Keratinocyte (primary cell): ENCODE results near the gene SLC22A31. TPM values are rescaled to one million over a fixed set of nuclear protein-coding genes. Genes with fewer than 3 reads are reported as not detected.
"Not testable (repeated sequence)": the region's sequence is repeated elsewhere in the genome, so short reads cannot be mapped to it uniquely, and the experiment has no call there.

ENCODE experiments used
- DNase-seq: peaks from one replicate; pipeline ENCODE4 v3.0.0-alpha.2; 2011; ENCODE audit warnings: low read depth, missing footprints, low spot score
- FAIRE-seq: peaks from 2 replicates; lab custom pipeline; 2011; peaks lifted over from hg19 to GRCh38; lab: Jason Lieb, UNC
- H2AFZ ChIP-seq: 2 replicates; pipeline ENCODE4 v1.6.0; 2012; ENCODE audit warnings: low read length, control low read depth, inconsistent platforms; ENCODE audit not compliant: control insufficient read depth
- H3K27ac ChIP-seq: 2 replicates; pipeline ENCODE4 v1.5.1; 2011; ENCODE audit warnings: low read length; ENCODE audit not compliant: control insufficient read depth, insufficient read depth
- H3K27me3 ChIP-seq: 3 replicates; pipeline ENCODE4 v1.6.0; 2011; ENCODE audit warnings: low read length; ENCODE audit not compliant: control insufficient read depth, insufficient read depth; ENCODE audit errors: extremely low read depth
- H3K36me3 ChIP-seq, 2 experiments: 2 replicates in 1 of 2; 3 replicates in 1 of 2; pipeline ENCODE4 v1.5.1; 2011; ENCODE audit warnings: low read length in 2 of 2, mild to moderate bottlenecking in 1 of 2; ENCODE audit not compliant: control insufficient read depth in 2 of 2, insufficient read depth in 2 of 2; ENCODE audit errors: extremely low read depth in 1 of 2
- H3K4me1 ChIP-seq: 3 replicates; pipeline ENCODE4 v1.5.1; 2011; ENCODE audit warnings: low read length; ENCODE audit not compliant: control insufficient read depth, insufficient read depth; ENCODE audit errors: extremely low read depth
- H3K4me2 ChIP-seq: 3 replicates; pipeline ENCODE4 v1.6.0; 2011; ENCODE audit warnings: low read depth, low read length; ENCODE audit not compliant: control insufficient read depth, insufficient read depth; ENCODE audit errors: extremely low read depth
- H3K4me3 ChIP-seq, 3 experiments: fragments of 200-600 bp in 1 of 3; sonication (generic) in 1 of 3; 2 replicates in 2 of 3; 3 replicates in 1 of 3; pipeline ENCODE4 v1.5.1; 2011 to 2016; ENCODE audit warnings: low read length in 3 of 3, mild to moderate bottlenecking in 3 of 3, control low read depth in 2 of 3, inconsistent platforms in 1 of 3, low read depth in 1 of 3, mixed read lengths in 1 of 3, mixed run types in 1 of 3, moderate library complexity in 1 of 3; ENCODE audit not compliant: control insufficient read depth in 2 of 3, insufficient read depth in 2 of 3; ENCODE audit errors: extremely low read depth in 1 of 3
- H3K79me2 ChIP-seq: 2 replicates; pipeline ENCODE4 v1.6.0; 2012; ENCODE audit warnings: low read length; ENCODE audit not compliant: control insufficient read depth, insufficient read depth
- H3K9ac ChIP-seq: 3 replicates; pipeline ENCODE4 v1.6.0; 2011; ENCODE audit warnings: low read length; ENCODE audit not compliant: control insufficient read depth, insufficient read depth; ENCODE audit errors: extremely low read depth
- H3K9me1 ChIP-seq: 3 replicates; pipeline ENCODE4 v1.6.0; 2011; ENCODE audit warnings: low read length; ENCODE audit not compliant: control insufficient read depth, insufficient read depth; ENCODE audit errors: extremely low read depth
- H3K9me3 ChIP-seq: 2 replicates; pipeline ENCODE4 v1.5.1; 2012; ENCODE audit warnings: low read depth, low read length; ENCODE audit not compliant: control insufficient read depth
- H4K20me1 ChIP-seq: 3 replicates; pipeline ENCODE4 v1.6.0; 2011; ENCODE audit warnings: low read length; ENCODE audit not compliant: control insufficient read depth, insufficient read depth; ENCODE audit errors: extremely low read depth
- EZH2 ChIP-seq: IDR thresholded peaks from one replicate; pipeline ENCODE4 v1.6.1; 2012; ENCODE audit warnings: inconsistent platforms, mild to moderate bottlenecking, low read length, moderate library complexity
- dilution Hi-C: fragments of 300-500 bp; cut with MboI; formaldehyde crosslinking; loops from one replicate; pipeline ENCODE4 v1.7.0; 2020; ENCODE audit warnings: low sequenced_read_pairs; ENCODE audit not compliant: extremely low pct_ligation_motif_present
- polyA plus RNA-seq, 5 experiments: library from polyadenylated mRNA; depleted of rRNA in 3 of 5; stranded (reverse) in 3 of 5; stranded (forward) in 1 of 5; unstranded in 1 of 5; fragments of >200 nt; gene quantifications; 1 replicate in 1 of 5; 2 replicates in 3 of 5; 3 replicates in 1 of 5; pipeline versions ENCODE4 v1.2.1 to v1.2.3, GENCODE V29; 2011 to 2012; ENCODE audit warnings: missing spikeins in 2 of 5, low read depth in 1 of 5, low replicate concordance in 1 of 5
- TF ChIP-seq, protein P1 (sequence below), 3 experiments: IDR thresholded peaks in 1 of 3; conservative IDR thresholded peaks in 1 of 3; optimal IDR thresholded peaks in 1 of 3; 2 replicates in 2 of 3; 3 replicates in 1 of 3; pipeline versions ENCODE3 to v1.5.1; 2011; ENCODE audit warnings: low read length in 3 of 3, mild to moderate bottlenecking in 3 of 3, moderate library complexity in 2 of 3, control low read depth in 1 of 3, inconsistent platforms in 1 of 3; ENCODE audit not compliant: insufficient read depth in 2 of 3; ENCODE audit errors: extremely low read depth in 1 of 3

SLC22A31 gene
- polyA plus RNA-seq, 1 donor (not counting 4 experiments of a cell fraction or from before 2014, with no cell fraction given) = not detected

DNA sequence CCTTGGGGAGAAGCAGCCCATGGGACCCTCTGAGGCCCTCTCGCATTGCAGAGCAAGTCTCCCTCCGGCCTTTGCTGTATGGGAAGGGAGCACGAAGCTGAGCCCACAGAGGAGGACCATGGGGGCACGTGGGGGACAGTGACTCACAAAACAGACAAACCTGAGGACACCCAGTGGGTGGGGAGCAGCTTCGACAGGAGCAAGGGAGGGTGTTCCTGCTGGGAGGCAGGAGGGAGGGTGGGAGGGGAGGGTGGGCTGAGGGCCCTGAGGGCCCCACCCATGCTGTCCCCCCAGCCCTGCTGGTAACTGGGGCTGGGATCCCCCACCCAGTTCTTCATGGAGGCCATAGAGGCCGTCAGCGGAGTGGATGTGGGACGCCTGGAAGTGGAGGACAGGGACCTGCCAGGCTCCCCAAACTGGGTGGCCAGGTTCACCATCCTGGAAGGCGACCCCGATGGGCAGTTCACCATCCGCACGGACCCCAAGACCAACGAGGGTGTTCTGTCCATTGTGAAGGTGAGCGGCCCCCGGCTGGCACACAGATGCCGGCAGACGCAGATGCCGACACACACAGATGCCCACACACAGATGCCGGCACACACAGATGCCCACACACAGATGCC lies 12.5 kb downstream of the SLC22A31 start:
- Histone ChIP-seq H3K9me3 (no peaks in the 10 kb centered on the region), H3K79me2 (no peaks in the 10 kb centered on the region), H3K4me3 (no peak overlapping the region), H3K4me2 (no peak overlapping the region), H3K27me3 (peaks cover 21% of the 10 kb centered on the region), H3K36me3 (no peaks in the 10 kb centered on the region), H3K27ac (no peak overlapping the region), H3K4me1 (no peaks in the 10 kb centered on the region), H3K9ac (no peak overlapping the region), H4K20me1 (peaks cover 4% of the 10 kb centered on the region), H3K9me1 (no peaks in the 10 kb centered on the region), H2AFZ (no peak overlapping the region)
- DNase-seq (no peak), FAIRE-seq (no peak)
- TF ChIP-seq EZH2 = no peak
- TF ChIP-seq, protein P1, sequence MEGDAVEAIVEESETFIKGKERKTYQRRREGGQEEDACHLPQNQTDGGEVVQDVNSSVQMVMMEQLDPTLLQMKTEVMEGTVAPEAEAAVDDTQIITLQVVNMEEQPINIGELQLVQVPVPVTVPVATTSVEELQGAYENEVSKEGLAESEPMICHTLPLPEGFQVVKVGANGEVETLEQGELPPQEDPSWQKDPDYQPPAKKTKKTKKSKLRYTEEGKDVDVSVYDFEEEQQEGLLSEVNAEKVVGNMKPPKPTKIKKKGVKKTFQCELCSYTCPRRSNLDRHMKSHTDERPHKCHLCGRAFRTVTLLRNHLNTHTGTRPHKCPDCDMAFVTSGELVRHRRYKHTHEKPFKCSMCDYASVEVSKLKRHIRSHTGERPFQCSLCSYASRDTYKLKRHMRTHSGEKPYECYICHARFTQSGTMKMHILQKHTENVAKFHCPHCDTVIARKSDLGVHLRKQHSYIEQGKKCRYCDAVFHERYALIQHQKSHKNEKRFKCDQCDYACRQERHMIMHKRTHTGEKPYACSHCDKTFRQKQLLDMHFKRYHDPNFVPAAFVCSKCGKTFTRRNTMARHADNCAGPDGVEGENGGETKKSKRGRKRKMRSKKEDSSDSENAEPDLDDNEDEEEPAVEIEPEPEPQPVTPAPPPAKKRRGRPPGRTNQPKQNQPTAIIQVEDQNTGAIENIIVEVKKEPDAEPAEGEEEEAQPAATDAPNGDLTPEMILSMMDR (optimal IDR thresholded peaks at IDR 0.05 in 1 of 3, IDR thresholded peaks at IDR 0.05 in 1 of 3, conservative IDR thresholded peaks at IDR 0.05 in 1 of 3; ENCODE audit: extremely low read depth in 1 of 3, insufficient read depth in 2 of 3, low read length in 3 of 3) = no peak
- dilution Hi-C loops = no loop called here

DNA sequence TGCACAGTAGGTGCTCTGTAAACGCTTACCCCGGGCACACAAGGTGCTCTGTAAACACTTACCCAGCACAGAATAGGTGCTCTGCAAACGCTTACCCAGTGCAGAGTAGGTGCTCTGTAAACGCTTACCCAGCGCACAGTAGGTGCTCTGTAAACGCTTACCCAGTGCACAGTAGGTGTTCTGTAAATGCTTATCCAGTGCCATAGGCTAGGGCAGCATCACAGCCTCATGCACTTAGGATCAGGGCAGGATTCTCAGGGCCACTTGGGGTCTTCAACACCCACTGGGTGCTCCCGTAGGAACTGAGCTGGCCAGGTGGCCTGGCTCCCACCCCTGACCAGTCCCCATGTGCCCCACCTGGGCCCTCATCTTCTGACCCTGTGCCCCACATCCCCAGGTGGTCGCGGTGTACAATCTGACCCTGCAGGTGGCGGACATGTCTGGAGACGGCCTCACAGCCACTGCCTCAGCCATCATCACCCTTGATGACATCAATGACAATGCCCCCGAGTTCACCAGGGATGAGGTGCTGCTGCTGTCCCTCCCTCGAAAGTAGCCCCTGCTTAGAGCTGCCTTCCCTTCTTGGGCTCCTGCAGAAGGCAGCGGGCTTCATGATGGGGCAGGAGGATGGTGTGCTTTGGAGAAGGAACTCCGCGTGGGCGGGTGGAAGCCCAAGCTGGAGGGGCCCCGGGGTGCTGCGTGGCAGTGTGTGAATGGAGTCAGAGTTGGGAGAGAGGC lies 13.1 kb downstream of the SLC22A31 start:
- Histone ChIP-seq H3K4me3 (no peak overlapping the region), H3K4me2 (no peak overlapping the region), H3K4me1 (no peaks in the 10 kb centered on the region), H4K20me1 (peaks cover 4% of the 10 kb centered on the region), H3K79me2 (no peaks in the 10 kb centered on the region), H3K9ac (no peak overlapping the region), H2AFZ (no peak overlapping the region), H3K9me1 (no peaks in the 10 kb centered on the region), H3K36me3 (no peaks in the 10 kb centered on the region), H3K27ac (no peak overlapping the region), H3K9me3 (no peaks in the 10 kb centered on the region), H3K27me3 (peaks cover 21% of the 10 kb centered on the region)
- dilution Hi-C loops = no loop called here
- DNase-seq (no peak), FAIRE-seq (no peak)
- TF ChIP-seq, protein P1 (optimal IDR thresholded peaks at IDR 0.05 in 1 of 3, IDR thresholded peaks at IDR 0.05 in 1 of 3, conservative IDR thresholded peaks at IDR 0.05 in 1 of 3; ENCODE audit: extremely low read depth in 1 of 3, insufficient read depth in 2 of 3, low read length in 3 of 3) = no peak
- TF ChIP-seq EZH2 = no peak

DNA sequence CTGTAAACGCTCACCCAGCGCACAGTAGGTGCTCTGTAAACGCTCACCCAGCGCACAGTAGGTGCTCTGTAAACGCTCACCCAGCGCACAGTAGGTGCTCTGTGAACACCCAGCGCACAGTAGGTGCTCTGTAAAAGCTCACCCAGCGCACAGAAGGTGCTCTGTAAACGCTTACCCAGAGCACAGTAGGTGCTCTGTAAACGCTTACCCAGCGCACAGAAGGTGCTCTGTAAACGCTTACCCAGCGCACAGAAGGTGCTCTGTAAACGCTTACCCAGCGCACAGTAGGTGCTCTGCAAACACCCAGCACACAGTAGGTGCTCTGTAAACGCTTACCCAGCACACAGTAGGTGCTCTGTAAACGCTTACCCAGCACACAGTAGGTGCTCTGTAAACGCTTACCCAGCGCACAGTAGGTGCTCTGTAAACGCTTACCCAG lies 13.7 kb downstream of the SLC22A31 start:
- H3K9ac ChIP-seq, H3K4me1 ChIP-seq, H3K27ac ChIP-seq, H3K9me1 ChIP-seq, H3K4me3 ChIP-seq, FAIRE-seq, H3K4me2 ChIP-seq, H2AFZ ChIP-seq, H3K79me2 ChIP-seq, H3K36me3 ChIP-seq, DNase-seq, dilution Hi-C loops, H4K20me1 ChIP-seq, H3K9me3 ChIP-seq: not testable (repeated sequence)
- H3K27me3 ChIP-seq = peaks cover 19% of the 10 kb centered on the region
